Peyer's patch (tissue), 4 donors: Measurements from ENCODE around the gene MRC2.

Source experiments
- POLR2A ChIP-seq, 2 donors: fragments of 450-650 bp; IDR thresholded peaks; one replicate each; pipeline ENCODE4 v1.5.1; 2017; ENCODE audit warnings: antibody characterized with exemption in 2 of 2, mild to moderate bottlenecking in 2 of 2, moderate library complexity in 2 of 2
- TF ChIP-seq, protein P1 (sequence below), 6 experiments: fragments of 450-650 bp in 4 of 6; fragments of 200-600 bp in 2 of 6; sonication (generic) in 1 of 6; IDR thresholded peaks; one replicate each; pipeline ENCODE4 v1.5.1; 2017 to 2019; ENCODE audit warnings: antibody characterized with exemption in 6 of 6, mild to moderate bottlenecking in 3 of 6, moderate library complexity in 1 of 6

GRCh38 chr17:62619417-62620155 is 7.9 kb upstream of the MRC2 start:
- TF ChIP-seq, protein P1, sequence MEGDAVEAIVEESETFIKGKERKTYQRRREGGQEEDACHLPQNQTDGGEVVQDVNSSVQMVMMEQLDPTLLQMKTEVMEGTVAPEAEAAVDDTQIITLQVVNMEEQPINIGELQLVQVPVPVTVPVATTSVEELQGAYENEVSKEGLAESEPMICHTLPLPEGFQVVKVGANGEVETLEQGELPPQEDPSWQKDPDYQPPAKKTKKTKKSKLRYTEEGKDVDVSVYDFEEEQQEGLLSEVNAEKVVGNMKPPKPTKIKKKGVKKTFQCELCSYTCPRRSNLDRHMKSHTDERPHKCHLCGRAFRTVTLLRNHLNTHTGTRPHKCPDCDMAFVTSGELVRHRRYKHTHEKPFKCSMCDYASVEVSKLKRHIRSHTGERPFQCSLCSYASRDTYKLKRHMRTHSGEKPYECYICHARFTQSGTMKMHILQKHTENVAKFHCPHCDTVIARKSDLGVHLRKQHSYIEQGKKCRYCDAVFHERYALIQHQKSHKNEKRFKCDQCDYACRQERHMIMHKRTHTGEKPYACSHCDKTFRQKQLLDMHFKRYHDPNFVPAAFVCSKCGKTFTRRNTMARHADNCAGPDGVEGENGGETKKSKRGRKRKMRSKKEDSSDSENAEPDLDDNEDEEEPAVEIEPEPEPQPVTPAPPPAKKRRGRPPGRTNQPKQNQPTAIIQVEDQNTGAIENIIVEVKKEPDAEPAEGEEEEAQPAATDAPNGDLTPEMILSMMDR (IDR thresholded peaks at IDR 0.05): no peak
- TF ChIP-seq POLR2A (IDR thresholded peaks at IDR 0.05): no peak
